ENCODE data around the gene IL2RA.

DNA sequence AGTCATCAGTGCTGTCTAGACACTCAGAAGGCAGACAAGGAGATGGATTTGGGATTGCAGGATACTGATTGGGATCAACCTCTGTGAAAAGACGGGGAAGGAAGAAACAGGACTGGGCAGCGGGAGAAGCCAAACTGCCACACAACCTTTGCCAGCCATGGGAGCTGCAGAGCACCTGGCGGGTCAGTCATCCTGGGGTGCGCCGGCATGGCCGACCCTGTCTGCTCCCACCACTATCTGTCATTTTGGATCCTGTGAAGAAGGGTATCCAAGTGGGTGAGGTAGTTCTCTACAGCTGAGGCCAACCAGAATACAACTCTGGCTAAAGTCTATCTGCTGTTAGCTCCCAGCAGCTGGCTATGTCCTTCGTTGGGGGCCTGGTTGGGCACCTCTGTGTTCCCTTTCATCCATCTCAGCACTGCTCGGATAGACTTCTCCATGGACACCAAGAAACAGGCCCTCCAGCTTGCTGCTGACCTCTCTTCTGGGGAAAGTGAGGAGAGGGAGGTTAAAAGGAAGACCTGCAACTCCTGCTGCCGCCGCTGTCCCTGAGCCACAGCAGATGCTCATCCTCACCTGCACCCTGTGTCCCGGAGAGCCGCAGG, 15.0 kb upstream of the IL2RA start:
- TF ChIP-seq, protein P1, sequence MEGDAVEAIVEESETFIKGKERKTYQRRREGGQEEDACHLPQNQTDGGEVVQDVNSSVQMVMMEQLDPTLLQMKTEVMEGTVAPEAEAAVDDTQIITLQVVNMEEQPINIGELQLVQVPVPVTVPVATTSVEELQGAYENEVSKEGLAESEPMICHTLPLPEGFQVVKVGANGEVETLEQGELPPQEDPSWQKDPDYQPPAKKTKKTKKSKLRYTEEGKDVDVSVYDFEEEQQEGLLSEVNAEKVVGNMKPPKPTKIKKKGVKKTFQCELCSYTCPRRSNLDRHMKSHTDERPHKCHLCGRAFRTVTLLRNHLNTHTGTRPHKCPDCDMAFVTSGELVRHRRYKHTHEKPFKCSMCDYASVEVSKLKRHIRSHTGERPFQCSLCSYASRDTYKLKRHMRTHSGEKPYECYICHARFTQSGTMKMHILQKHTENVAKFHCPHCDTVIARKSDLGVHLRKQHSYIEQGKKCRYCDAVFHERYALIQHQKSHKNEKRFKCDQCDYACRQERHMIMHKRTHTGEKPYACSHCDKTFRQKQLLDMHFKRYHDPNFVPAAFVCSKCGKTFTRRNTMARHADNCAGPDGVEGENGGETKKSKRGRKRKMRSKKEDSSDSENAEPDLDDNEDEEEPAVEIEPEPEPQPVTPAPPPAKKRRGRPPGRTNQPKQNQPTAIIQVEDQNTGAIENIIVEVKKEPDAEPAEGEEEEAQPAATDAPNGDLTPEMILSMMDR (IDR thresholded peaks at IDR 0.05), result no peak
- TF ChIP-seq POLR2A (IDR thresholded peaks at IDR 0.05) (no peak), POLR2AphosphoS5 (IDR thresholded peaks at IDR 0.05) (no peak)

Data from upper lobe of left lung (tissue), 4 donors.